ENCODE data around the gene APOBEC3B.

APOBEC3B gene

GRCh38 chr22:38964989-38965388, 17.2 kb upstream of the APOBEC3B start:
- no peak overlapping the region for H3K27ac ChIP-seq
- no peak for TF ChIP-seq ZFX (IDR thresholded peaks at IDR 0.05)
- TF ChIP-seq, protein P1, sequence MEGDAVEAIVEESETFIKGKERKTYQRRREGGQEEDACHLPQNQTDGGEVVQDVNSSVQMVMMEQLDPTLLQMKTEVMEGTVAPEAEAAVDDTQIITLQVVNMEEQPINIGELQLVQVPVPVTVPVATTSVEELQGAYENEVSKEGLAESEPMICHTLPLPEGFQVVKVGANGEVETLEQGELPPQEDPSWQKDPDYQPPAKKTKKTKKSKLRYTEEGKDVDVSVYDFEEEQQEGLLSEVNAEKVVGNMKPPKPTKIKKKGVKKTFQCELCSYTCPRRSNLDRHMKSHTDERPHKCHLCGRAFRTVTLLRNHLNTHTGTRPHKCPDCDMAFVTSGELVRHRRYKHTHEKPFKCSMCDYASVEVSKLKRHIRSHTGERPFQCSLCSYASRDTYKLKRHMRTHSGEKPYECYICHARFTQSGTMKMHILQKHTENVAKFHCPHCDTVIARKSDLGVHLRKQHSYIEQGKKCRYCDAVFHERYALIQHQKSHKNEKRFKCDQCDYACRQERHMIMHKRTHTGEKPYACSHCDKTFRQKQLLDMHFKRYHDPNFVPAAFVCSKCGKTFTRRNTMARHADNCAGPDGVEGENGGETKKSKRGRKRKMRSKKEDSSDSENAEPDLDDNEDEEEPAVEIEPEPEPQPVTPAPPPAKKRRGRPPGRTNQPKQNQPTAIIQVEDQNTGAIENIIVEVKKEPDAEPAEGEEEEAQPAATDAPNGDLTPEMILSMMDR (conservative IDR thresholded peaks at IDR 0.05) = no peak

GRCh38 chr22:38965614-38966379, 16.4 kb upstream of the APOBEC3B start:
- no peak overlapping the region for H3K27ac ChIP-seq
- TF ChIP-seq, protein P1 (conservative IDR thresholded peaks at IDR 0.05) = no peak
- TF ChIP-seq ZFX (IDR thresholded peaks at IDR 0.05) = no peak

DNA sequence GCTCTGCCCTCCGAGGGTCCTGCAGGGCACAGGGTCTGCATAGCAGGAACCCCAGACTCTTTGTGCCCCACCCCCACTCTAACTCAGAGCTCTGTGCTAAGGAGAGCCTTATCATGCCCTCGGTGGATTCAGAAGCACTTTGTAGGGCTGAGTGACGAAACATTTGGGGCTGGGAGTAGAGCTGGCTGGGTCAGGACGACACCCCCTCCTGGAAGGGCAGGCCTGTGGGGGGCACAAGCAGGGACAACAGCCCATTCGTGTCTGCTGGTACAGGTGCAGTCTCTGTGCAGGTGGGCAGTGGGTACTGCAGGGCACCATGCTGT, 15.8 kb upstream of the APOBEC3B start:
- H3K27ac ChIP-seq = no peak overlapping the region
- TF ChIP-seq, protein P1 (conservative IDR thresholded peaks at IDR 0.05) = no peak
- TF ChIP-seq ZFX (IDR thresholded peaks at IDR 0.05) = no peak

- TF ChIP-seq, protein P1 (conservative IDR thresholded peaks at IDR 0.05) = no peak
- no peak for TF ChIP-seq ZFX (IDR thresholded peaks at IDR 0.05)
- H3K27ac ChIP-seq = no peak overlapping the region
Measured at GRCh38 chr22:38966942-38967341, 15.2 kb upstream of the APOBEC3B start.

GRCh38 chr22:38967451-38968450, 14.4 kb upstream of the APOBEC3B start:
- no peak overlapping the region for H3K27ac ChIP-seq
- no peak for TF ChIP-seq ZFX (IDR thresholded peaks at IDR 0.05)
- TF ChIP-seq, protein P1 (conservative IDR thresholded peaks at IDR 0.05) = no peak

- H3K27ac ChIP-seq = no peak overlapping the region
- TF ChIP-seq, protein P1 (conservative IDR thresholded peaks at IDR 0.05) = no peak
- no peak for TF ChIP-seq ZFX (IDR thresholded peaks at IDR 0.05)
Measured at GRCh38 chr22:38968801-38969200, 13.3 kb upstream of the APOBEC3B start.

GRCh38 chr22:38970551-38970950, 11.6 kb upstream of the APOBEC3B start:
- no peak for TF ChIP-seq ZFX (IDR thresholded peaks at IDR 0.05)
- TF ChIP-seq, protein P1 (conservative IDR thresholded peaks at IDR 0.05) = no peak
- no peak overlapping the region for H3K27ac ChIP-seq

Data from C4-2B (cell line).